Hematopoietic multipotent progenitor cell treated with erythropoietin and hydrocortisone succinate and interleukin-3 and kit ligand, for 4 days (in vitro differentiated cells): ENCODE measurements around the gene OR6C4.
A peak's percentile ranks its signal among the peaks of the same experiment; 100 is the strongest.
"Not testable (repeated sequence)": the region's sequence is repeated elsewhere in the genome, so short reads cannot be mapped to it uniquely, and the experiment has no call there.

Experiments
- DNase-seq: peaks from one replicate; pipeline ENCODE4 v3.0.0-alpha.2; 2015

Gene OR6C4

GRCh38 chr12:55549302-55549701 lies at the start of gene OR6C4:
OR6C4 (plus strand) TSS chr12:55549602; CDS start chr12:55551227, 1,625 bp downstream.
- peak; percentile 2 for DNase-seq

- DNase-seq = peak; percentile 81
These were observed 49.6 kb upstream of the OR6C4 start for GRCh38 chr12:55499810-55500252.

- DNase-seq = no peak
These were observed 47.8 kb upstream of the OR6C4 start for GRCh38 chr12:55501601-55502000.

- DNase-seq = peak; percentile 14
These were observed 33.7 kb upstream of the OR6C4 start for GRCh38 chr12:55515696-55516095.

- DNase-seq = peak; percentile 22
These were observed 33.0 kb upstream of the OR6C4 start for GRCh38 chr12:55516391-55516790.

GRCh38 chr12:55548235-55548634 lies 1.2 kb upstream of the OR6C4 start:
- DNase-seq = peak; percentile 43

- DNase-seq = peak; percentile 81
These were observed 646 bp upstream of the OR6C4 start for GRCh38 chr12:55548756-55549155.

GRCh38 chr12:55554296-55554695 lies 4.9 kb downstream of the OR6C4 start:
- no peak for DNase-seq

- not testable (repeated sequence) for DNase-seq
These were observed 20.7 kb downstream of the OR6C4 start for GRCh38 chr12:55570060-55570459.

GRCh38 chr12:55570689-55571088 lies 21.3 kb downstream of the OR6C4 start:
- DNase-seq = not testable (repeated sequence)

GRCh38 chr12:55572168-55572567 lies 22.8 kb downstream of the OR6C4 start, which contains the start of gene OR2AP1:
OR2AP1 (plus strand) TSS chr12:55572468; CDS start chr12:55574415, 1,947 bp downstream.
- no peak for DNase-seq

- DNase-seq = no peak
These were observed 32.7 kb downstream of the OR6C4 start for GRCh38 chr12:55582066-55582465.

GRCh38 chr12:55585817-55586216 lies 36.4 kb downstream of the OR6C4 start:
- DNase-seq = no peak

GRCh38 chr12:55590152-55590551 lies 40.8 kb downstream of the OR6C4 start:
- DNase-seq = not testable (repeated sequence)
